Activated CD8-positive, alpha-beta T cell treated with anti-CD3 and anti-CD28 coated beads, Interleukin-2, amount 10 ng/mL, durations not matched to agents 7 days and 5 days (primary cell): ENCODE data around the gene PCED1A. TPM values are rescaled to one million over a fixed set of nuclear protein-coding genes. Genes with fewer than 3 reads are reported as not detected.

ENCODE experiments used
- total RNA-seq, 2 experiments: library from RNA; stranded (reverse); gene quantifications; one replicate each; pipeline ENCODE4 v1.2.3, GENCODE V29; 2021

Gene PCED1A
- total RNA-seq, 2 experiments from 2014 or later, result 17.3 to 17.9 TPM

Other genes with a start within 250 kb of the PCED1A start
- gene NOP56, start 188.0 kb downstream of the PCED1A start, total RNA-seq, result 100 to 1,000 TPM; 441 to 450 TPM
- gene IDH3B, start 176.4 kb downstream of the PCED1A start, total RNA-seq, result 100 to 1,000 TPM in 1 of 2 experiments, 10 to 100 TPM in 1; 99.6 to 100 TPM
- not detected for gene EBF4, start 147.9 kb downstream of the PCED1A start, total RNA-seq
- under 1 TPM; 0.11 to 0.26 TPM for gene CPXM1, start 40.0 kb downstream of the PCED1A start, total RNA-seq
- gene C20orf141, start 25.7 kb downstream of the PCED1A start, total RNA-seq, result not detected
- gene TMEM239, start 24.3 kb downstream of the PCED1A start, total RNA-seq, result not detected
- gene VPS16, start 90 bp upstream of the PCED1A start, total RNA-seq, result 10 to 100 TPM; 47.0 to 55.2 TPM
- gene PTPRA, start 32.8 kb upstream of the PCED1A start, total RNA-seq, result 10 to 100 TPM; 58.5 to 60.9 TPM
- gene GNRH2, start 203.0 kb upstream of the PCED1A start, total RNA-seq, result 1 to 10 TPM; 1.5 to 1.7 TPM
- 10 to 100 TPM; 37.4 to 38.9 TPM for gene MRPS26, start 205.4 kb upstream of the PCED1A start, total RNA-seq
- gene OXT, start 231.0 kb upstream of the PCED1A start, total RNA-seq, result not detected
- gene AVP, start 244.1 kb upstream of the PCED1A start, total RNA-seq, result not detected